GM12865 (cell line): Measurements from ENCODE around the gene SLC39A10.
A peak's percentile ranks its signal among the peaks of the same experiment; 100 is the strongest.
"Not testable (repeated sequence)": the region's sequence is repeated elsewhere in the genome, so short reads cannot be mapped to it uniquely, and the experiment has no call there.

ENCODE experiments used
- DNase-seq: peaks from one replicate; pipeline ENCODE4 v3.0.0; 2010; ENCODE audit warnings: low read depth
- H3K4me3 ChIP-seq: 2 replicates; pipeline ENCODE4 v1.5.1; 2011; ENCODE audit warnings: mild to moderate bottlenecking, low read depth, low read length, control low read depth
- CTCF ChIP-seq: IDR thresholded peaks from 2 replicates; pipeline ENCODE4 v1.5.1; 2011; ENCODE audit warnings: low read length, control low read depth, low read depth, inconsistent platforms; ENCODE audit not compliant: insufficient read depth; ENCODE audit errors: missing control alignments

Gene SLC39A10

GRCh38 chr2:195645413-195645812 is 11.6 kb upstream of the SLC39A10 start:
- no peak for DNase-seq
- TF ChIP-seq CTCF, result no peak
- H3K4me3 ChIP-seq, result no peak overlapping the region

- no peak for TF ChIP-seq CTCF
- no peak for DNase-seq
- no peak overlapping the region for H3K4me3 ChIP-seq
Measured at GRCh38 chr2:195646424-195646823, 10.6 kb upstream of the SLC39A10 start.

GRCh38 chr2:195647302-195647701 is 9.7 kb upstream of the SLC39A10 start:
- no peak overlapping the region for H3K4me3 ChIP-seq
- no peak for DNase-seq
- TF ChIP-seq CTCF, result no peak

GRCh38 chr2:195648370-195648769 is 8.7 kb upstream of the SLC39A10 start:
- not testable (repeated sequence) for H3K4me3 ChIP-seq, DNase-seq

GRCh38 chr2:195648787-195649186 is 8.2 kb upstream of the SLC39A10 start:
- DNase-seq, result peak; percentile 50
- TF ChIP-seq CTCF, result no peak
- H3K4me3 ChIP-seq, result peak overlapping the region; percentile 55

GRCh38 chr2:195649629-195650190 is 7.3 kb upstream of the SLC39A10 start:
- peak overlapping the region; percentile 55 for H3K4me3 ChIP-seq
- peak; percentile 53 for DNase-seq
- TF ChIP-seq CTCF, result no peak

GRCh38 chr2:195651046-195651445 is 6.0 kb upstream of the SLC39A10 start:
- no peak overlapping the region for H3K4me3 ChIP-seq
- TF ChIP-seq CTCF, result no peak
- DNase-seq, result no peak
